Measurements from ENCODE around the gene WDR26.
A peak's percentile ranks its signal among the peaks of the same experiment; 100 is the strongest.
"Not testable (repeated sequence)": the region's sequence is repeated elsewhere in the genome, so short reads cannot be mapped to it uniquely, and the experiment has no call there.

The WDR26 gene

DNA sequence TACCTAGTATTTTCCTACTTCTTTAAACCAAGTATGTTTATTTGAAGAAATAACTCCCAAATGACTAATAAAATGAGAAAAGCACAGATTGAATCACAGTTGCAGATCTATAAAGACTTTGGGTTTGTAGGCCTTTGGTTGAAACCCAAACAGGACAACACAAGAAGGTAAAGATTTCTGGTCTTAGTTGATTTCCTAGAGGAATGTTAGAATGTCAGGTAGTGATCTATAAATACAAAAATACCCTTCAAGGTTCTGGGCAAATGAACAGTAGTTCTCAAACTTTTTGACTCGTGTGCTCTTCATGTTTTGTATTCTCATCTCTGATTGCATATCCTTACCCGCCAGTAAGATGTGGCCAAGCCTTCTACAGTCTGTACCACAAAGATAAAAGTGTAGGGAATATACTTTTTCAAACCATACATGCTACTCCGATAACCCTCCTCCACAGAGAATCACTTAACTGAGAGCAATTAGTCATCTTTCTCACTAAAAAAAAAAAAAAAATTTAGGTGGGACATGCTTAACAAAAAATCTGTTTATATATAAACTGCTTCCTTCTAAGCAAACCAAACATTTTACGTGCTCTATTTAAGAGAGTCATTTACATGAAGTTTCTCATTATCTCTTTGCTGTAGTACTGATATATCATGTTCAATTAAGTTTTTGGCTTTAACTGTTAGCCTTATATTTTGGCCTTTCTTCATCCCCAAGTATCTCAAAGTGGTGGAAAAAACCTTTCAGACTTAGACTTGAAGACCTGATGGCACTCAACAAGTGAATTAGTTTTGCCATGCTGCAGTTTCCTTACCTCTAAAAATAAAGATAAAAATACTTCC, 42.0 kb downstream of the WDR26 start:
- no peak for DNase-seq

DNA sequence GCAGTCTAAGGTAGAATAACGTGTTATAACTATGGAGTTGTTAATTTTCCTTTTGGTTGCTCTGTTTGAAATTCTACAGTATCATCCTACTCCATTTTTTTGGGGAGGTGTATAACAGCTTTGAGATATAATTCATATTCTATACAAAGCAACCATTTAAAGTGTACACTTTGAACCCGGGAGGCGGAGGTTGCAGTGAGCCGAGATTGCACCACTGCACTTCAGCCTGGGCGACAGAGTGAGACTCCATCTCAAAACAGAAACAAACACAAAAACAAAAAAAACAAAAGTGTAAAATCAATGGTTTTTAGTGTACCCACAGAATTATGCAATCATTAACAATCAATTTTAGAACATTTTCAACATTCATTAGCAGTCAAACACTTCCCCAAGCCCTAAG, 44.1 kb downstream of the WDR26 start:
- no peak for DNase-seq

DNA sequence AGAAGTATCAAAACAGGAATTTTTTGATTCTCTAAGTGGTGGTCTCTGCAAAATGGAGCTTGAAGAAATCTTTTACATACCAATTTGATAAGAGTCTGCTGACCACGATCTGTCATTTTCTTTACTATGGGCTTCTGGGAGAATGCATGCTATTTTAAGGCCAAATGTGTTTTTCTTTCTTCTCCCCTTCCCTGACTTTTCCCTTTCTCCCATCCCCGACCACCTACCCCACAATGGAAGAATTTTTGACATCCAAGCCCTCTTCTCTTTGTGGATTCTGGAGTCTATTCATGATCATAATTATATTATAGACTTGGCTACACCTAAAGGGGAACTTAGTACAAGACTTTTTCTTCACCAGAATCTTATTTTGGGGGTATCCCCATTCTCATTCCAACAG, 46.7 kb downstream of the WDR26 start:
- no peak for DNase-seq

DNA sequence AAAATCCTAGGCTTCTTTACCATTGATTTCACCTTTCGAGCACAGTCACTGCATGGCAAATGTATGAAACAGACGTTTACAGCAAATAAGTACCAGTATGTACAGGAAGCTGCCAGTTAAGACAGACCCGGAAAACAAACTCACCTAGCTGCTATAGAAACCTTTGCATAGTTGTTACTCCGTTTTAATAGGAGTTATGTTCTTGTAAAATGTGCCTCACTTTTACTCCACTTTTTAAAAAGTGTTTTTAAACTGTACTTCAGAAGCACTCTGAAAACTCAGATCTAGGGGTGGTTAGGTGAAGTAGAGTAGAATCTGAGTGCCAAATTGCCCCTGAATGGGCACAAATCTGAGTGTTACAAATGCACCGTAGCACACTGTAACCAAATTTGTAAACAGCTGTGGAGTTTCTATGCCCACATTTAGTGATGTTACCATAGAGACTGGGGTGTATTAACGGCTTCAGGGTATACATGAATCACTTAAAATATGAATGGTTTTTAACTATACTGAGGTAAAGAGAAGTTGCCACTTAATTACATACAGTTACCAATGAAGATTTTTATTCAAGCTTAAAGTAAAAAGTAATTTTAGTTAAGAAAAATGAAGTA, 47.2 kb downstream of the WDR26 start:
- DNase-seq, result no peak

DNA sequence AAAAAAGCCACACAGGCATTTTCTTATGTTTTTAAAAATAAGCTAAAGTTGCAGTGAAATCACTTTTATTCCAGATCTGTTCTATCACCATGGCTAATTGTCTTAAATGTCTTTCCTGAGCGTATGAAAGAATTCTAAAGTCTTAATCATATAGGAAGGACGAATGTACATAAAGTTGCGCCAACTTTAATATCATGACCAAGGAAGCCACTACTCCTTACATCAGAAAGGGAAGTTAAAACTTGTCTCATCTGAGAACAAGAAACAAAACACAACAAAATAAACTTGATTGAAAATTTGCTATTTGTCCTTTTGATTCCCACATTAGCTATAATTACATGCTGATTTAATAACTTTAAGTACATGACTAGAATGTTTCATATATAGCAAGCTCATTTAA, 51.4 kb downstream of the WDR26 start:
- DNase-seq, result no peak

DNA sequence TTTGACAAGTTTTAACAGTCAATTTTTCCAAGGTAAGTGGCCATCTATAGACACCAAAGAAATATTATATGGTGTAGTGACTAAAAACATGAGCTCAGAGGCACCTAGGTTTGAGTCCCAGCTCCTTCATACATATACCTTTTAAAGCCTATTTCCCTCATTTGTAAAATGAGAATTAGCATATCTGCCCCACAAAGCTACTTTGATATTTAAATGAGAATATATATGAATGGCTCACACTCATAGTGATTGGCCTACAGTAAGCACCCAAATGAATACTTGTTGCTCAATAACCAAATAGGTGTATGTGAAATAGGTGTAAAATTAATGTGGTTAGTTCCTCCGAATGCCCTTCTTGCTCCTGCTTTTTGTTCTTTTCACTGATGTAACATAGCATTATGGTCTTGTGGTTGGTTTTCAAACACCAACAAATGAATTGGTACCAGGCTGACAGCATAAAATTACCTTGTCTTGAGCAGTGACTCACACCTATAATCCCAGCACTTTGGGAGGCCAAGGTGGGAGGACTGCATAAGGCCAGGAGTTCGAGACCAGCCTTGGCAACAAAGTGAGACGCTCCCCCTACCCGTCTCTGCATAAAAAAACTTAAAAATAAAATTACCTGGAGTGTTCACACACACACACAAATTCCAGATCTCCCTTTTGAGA, 52.6 kb downstream of the WDR26 start:
- DNase-seq, result no peak

DNA sequence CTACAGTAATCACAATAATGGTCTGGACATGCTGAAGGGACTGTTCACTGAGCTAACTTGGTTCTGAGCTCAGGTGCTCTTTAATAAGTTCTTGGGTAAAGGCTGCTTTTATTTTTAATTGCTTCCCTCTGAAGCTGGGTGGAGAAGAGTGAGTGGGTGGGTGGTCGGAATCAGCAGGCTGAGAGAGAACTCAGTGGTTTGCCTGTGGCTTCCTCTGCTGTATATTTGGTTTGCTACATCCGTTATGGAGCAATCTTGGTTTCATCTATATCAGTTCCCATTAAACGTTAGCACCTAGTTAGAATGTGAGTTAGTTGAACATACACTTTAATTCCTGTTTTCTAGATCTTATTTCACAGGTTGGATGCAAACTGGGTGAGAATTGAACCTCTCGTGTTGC, 54.6 kb downstream of the WDR26 start:
- peak; percentile 94 for DNase-seq

DNA sequence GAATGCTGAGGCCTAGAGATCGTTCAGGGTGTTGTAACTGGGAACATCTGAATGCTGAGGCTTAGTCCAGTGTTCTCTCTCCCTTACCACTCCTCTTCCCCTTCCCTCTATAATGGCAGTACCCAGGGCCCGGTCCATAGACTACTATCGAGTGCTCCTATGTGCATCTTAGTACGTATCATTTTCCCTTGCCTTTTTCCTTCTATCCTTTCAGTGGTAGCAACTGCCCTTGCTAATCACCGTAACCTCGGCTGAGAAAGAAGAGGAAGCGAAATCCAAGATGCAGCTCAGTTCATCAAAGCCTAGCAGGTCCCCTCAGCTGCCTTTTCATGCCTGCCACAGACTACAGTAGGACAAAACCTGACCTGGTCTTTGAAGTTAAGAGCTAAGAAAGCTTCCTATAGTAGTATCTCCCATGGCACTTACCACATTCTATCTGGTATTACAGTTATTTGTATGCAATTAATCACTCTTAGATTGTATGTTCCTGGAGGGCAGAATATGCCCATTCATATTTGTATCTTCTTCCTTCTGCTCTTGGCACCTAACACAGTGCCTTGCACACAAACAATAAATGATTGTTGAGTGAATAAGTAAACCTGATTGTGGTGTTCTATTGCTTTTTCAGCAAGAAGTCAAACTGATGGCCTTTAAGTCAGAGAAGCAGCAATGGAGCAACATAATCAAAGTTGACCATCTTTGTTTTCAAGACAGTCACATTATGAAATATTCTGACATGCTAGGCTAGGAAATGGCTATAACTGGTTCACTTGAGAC, 55.6 kb downstream of the WDR26 start:
- peak; percentile 45 for DNase-seq

DNA sequence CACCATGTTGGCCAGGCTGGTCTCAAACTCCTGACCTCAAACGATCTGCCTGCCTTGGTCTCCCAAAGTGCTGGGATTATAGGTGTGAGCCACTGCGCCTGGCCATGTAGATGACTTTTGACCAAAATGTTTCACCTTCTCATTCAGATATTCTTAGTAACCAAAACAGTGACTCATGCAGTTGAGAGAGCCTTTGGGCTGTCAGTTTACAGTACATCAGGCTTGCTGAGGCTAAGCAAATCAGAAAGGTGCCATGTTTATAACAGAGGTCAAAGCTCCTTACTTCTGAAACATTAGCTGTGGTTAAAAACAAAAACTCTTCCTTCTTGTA, 57.0 kb downstream of the WDR26 start:
- DNase-seq, result no peak

DNA sequence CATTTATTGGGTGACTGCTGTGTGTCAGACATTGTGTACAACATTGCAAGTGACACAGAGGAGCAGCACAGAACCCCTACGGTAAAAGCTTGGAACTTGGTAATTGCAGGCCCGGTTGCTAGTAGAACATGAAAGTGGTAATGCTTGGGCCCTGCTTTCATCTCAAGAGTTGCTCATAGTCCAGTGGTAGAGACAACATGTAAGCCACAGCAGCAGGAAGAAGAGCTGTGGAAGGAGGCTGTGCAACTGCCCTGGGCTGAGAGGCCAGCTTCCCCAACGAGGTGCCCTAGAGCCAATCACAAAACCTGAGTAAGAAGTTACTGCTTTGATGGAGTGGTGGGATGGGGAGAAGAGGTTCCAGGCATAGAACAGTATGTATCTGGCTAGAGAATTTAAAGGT, 59.5 kb downstream of the WDR26 start:
- DNase-seq, result no peak

DNA sequence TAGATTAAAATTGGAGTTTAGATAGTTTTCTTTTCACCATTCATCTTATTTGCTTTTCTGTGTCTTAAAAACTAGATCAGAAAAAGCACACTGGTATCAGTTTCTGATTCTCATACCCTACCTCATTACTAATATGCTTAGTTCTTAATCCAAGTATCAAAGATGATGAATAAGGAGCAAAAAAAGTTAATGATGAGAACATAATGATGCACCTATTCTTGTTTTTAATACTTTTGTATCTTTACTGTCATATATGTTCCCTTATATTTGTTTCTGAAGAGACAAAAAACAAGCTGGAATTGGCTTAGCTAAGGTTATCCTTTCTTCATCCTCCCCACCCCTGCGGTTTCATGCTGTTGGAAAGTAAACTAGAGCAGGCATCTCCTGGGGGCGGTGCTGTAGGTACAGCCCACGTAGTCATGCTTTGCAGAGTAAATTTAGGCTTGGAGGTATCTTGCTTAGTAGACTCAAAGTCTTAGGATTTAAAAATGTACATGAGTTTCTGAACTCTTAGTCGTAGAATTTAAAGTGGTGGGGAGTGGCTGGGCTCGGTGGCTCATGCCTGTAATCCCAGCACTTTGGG, 61.5 kb downstream of the WDR26 start:
- DNase-seq, result no peak

DNA sequence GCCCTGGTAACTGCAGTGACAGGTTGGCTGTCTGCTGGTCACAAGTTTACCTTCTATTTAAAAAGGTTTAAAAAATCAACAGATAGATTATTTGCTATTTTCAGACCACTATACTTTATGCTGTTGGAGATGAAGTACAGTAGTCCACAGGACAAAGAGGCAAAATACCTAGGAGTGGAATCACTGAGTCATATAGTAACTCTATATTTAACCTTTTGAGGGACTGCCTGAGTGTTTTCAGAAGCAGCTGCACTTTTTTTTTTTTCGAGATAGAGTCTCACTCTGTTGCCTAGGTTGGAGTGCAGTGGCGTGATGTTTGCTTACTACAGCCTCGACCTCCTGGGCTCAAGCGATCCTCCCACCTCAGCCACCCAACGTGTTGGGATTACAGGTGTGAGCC, 66.2 kb downstream of the WDR26 start:
- no peak for DNase-seq

DNA sequence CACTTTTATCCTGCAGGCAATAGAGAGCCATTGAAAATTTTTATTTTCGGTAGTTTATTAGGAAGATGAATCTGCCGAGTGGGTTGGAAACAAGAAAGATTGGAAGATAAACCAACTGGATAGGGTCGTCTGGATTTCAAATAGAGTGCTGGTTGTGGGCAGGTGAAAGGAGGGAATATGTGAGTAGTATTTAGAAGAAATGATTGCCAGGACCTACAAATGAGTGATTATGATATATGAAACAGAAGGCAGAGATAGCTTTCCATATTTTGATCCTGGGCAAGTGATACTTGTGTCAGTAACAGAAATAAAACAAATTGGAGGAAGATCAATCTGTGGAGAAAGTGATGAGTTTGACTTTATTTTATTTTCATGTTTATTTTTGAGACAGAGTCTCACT, 75.4 kb downstream of the WDR26 start:
- no peak for DNase-seq

DNA sequence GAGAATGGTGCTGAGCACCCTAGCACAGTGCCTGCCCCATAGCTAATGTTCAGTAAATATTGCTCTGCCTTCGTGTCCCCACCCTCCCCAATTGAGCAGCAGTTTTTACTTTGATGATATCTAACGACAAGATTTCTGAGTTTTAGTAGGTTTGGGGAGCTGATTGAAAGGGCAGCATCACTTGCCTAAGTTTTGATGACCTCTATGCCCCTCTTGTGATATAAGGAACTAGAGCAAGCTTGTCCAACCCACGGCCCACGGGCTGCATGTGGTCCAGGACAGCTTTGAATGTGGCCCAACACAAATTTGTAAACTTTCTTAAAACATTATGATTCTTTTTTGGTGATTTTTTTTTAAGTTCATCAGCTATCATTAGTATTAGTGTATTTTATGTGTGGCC, 76.4 kb downstream of the WDR26 start:
- DNase-seq, result no peak

DNA sequence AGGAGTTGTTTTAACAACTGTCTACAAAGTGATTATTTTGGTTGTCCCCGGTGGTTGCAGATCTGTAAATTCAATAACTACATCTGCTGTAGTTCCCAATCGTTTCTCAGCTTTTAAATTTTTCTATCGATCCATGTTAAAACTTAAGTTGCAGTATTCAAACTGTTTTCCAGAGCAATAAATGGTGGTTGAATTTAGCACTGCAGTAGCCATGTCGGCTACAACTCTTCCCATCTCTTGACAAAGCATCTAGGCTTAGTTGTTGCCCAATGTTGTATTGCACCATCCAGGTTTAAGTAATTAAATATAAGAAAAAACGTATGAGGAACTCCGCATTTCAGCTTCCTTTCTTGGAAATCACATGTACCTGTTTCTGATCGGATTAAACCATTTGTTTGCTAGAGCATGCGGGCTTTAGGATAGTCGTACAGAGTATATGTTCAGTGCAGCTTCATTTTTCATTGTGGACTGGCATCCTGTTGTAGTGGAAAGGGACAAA, 76.9 kb downstream of the WDR26 start:
- DNase-seq, result peak; percentile 90

DNA sequence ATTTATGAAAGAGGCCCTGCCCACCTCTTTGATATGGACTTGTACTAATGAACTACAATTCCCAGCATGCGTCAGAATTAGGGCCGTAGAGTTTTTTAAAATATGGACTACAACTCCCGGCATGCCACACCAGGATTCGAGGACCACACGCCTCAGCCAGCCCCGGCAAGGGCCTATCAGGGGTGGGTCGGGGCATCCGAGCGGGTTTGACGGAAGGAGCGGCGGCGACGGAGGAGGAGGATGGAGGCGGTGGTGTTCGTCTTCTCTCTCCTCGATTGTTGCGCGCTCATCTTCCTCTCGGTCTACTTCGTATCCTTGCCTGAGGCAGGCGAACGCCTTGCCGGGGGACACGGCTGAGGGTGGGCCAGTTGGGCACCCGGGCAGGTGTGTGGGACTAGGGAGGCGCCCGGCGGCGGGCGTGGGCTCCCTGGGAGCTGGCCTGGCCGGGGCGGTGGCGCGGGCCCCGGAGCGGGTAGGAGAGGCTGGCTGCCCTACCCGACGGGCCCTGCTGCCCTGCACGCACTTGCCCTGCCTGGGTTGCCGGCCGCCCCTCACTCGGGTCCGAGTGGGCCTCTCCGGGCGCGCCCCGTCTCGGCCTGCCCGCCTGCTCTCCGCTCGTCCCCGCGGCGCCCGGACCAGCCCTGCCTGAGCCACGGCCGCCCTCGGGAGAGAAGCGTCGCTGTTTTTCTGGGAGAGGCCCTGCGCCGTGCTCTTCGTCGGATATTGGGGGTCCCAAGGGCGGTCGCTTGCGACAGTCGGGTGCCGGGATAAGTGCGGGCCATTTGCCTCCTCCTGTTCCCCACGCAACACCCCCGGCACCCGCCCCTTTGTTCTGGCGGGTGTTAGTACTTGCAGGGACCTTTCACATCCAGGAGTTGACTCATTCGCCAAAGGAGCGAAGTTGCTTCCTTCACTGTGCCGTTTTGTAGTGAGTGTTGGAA, 77.6 kb downstream of the WDR26 start, which contains the start of gene CNIH4:
CNIH4 (plus strand) TSS at position 195 of the 941 bp plus-strand sequence; CDS start at position 241, 46 bp downstream.
- DNase-seq, result peak; percentile 82

DNA sequence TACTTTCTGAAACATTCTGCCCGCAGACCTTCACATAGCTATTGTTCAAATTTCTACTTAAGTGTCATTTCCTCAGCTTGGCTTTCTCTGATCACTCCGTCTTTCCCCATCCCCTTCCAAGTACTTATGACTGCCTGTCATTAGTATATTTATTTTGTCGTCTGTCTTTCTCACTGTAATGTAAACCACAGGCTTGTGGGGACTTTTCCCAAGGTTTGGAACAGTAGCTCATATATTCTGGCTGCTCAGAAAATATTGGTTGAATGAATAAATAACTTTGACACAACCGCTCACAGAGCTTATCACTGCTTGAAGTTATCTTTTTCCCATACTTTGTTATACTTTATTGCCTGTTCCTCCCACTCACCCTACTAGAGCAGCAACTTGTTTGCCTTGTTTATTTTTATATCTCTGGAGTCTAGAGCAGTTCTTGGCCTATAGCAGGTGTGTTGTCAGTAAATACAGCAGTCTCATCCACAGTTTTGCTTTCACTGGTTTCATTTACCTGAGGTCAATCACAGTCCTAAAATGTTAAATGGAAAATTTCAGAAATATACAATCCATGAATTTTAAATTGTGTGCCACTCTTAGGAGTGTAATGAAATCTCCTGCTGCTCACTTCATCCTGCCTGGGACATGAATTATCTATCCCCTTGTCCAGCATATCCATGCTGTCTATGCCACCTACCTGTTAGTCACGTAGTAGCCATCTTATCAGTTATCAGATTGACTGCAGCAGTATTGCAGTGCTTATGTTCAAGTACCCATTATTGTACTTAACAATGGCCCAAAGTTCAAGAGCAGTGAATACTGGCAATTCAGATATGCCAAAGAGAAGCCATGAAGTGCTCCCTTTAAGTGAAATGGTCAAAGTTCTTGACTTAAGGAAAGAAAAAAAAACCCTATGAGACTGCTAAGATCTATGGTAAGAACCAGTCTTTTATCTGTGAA, 80.3 kb downstream of the WDR26 start:
- DNase-seq, result no peak

DNA sequence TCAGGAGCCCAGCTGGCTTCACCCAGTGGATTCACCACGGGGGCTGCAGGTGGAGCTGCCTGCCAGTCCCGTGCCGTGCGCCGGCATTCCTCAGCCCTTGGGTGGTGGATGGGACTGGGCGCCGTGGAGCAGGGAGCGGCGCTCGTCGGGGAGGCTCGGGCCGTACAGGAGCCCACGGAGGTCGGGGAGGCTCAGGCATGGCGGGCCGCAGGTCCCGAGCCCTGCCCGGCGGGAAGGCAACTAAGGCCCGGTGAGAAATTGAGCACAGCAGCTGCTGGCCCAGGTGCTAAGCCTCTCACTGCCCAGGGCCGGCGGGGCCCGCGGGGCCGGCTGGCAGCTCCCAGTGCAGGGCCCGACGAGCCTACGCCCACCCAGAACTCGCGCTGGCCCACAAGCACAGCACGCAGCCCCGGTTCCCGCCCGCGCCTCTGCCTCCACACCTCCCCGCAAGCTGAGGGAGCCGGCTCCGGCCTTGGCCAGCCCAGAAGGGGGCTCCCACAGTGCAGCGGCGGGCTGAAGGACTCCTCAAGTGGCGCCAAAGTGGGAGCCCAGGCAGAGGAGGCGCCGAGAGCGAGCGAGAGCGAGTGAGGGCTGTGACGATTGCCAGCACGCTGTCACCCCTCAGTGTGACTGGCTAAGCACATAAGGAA, 82.0 kb downstream of the WDR26 start:
- DNase-seq, result not testable (repeated sequence)

DNA sequence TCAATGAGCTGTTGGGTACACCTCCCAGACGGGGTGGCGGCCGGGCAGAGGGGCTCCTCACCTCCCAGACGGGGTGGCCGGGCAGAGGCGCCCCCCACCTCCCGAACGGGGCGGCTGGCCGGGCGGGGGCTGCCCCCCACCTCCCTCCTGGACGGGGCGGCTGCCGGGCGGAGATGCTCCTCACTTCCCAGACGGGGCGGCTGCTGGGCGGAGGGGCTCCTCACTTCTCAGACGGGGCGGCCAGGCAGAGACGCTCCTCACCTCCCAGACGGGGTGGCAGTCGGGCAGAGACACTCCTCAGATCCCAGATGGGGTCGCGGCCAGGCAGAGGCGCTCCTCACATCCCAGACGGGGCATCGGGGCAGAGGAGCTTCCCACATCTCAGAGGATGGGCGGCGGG, 84.9 kb downstream of the WDR26 start:
- DNase-seq, result not testable (repeated sequence)

DNA sequence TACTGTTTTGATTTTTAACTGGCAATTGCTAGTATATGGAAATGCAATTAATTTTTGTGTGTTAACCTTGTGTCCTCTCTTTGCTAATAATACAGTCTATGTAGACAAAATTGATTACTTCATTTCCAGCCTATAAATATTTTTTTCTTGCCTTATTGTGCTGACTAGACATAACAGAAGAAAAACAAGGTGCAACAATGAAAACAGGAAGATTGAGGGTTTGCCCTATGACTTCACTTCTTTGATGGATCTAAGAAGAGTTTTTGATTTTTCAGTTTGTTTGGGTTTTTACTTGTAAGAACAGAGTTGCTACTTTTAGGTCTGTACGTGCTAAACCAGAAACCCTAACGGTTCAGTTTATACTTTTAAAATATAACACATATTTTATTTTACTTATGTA, 86.5 kb downstream of the WDR26 start:
- no peak for DNase-seq

All from GF-D8 (cell line).